ENCODE measurements around the gene RBP5.
A peak's percentile ranks its signal among the peaks of the same experiment; 100 is the strongest.

The RBP5 gene

DNA sequence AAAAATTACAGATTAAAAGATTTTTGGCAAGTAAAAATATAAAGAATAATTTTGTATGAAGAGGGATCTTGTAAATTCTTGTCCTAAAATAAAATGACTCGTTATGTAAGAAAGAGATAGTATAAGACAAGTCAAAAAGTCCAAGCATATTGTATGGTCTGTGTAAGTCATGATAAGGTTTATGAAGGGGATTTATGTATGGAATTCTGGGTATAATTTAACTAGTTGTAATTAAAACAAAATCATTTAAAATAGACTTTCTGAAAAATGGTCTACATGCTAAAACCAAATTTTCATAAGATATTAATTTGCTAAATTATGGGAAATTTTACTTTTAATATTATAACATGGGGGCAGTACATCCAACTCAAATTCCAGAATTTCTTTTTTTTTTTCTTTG, 43.2 kb upstream of the RBP5 start:
- no peaks in the 10 kb centered on the region for H3K27me3 ChIP-seq (ENCODE audit: control insufficient read depth in 1 of 2, insufficient read depth in 1 of 2, low read length in 2 of 2)
- H3K4me1 ChIP-seq (ENCODE audit: control insufficient read depth, insufficient read depth, low read depth, low read length) = no peaks in the 10 kb centered on the region
- H3K4me2 ChIP-seq (ENCODE audit: low read length, poor library complexity, severe bottlenecking) = no peak overlapping the region
- no peak overlapping the region for H4K8ac ChIP-seq (ENCODE audit: low read length)
- H3K18ac ChIP-seq (ENCODE audit: low read depth in 1 of 2, low read length in 2 of 2) = no peak overlapping the region
- peaks cover 41% of the 10 kb centered on the region for H3K9me3 ChIP-seq (ENCODE audit: control insufficient read depth, low read length)
- no peak overlapping the region for H4K91ac ChIP-seq (ENCODE audit: low read length)
- H3K23ac ChIP-seq (ENCODE audit: low read length in 2 of 2) = no peak overlapping the region
- no peak overlapping the region for H2AFZ ChIP-seq (ENCODE audit: low read depth, low read length)
- H2BK120ac ChIP-seq (ENCODE audit: low read depth, low read length) = no peak overlapping the region
- H3K4me3 ChIP-seq (ENCODE audit: insufficient read depth in 1 of 2, low read depth in 1 of 2, low read length in 2 of 2) = no peak overlapping the region
- no peak overlapping the region for H2BK15ac ChIP-seq (ENCODE audit: low read depth, poor library complexity, severe bottlenecking)
- no peak overlapping the region for H3K9ac ChIP-seq (ENCODE audit: low read length)
- H3K36me3 ChIP-seq (ENCODE audit: control insufficient read depth in 1 of 2, insufficient read depth in 2 of 2, low read depth in 1 of 2, low read length in 2 of 2) = no peaks in the 10 kb centered on the region
- H3K4ac ChIP-seq (ENCODE audit: low read depth in 1 of 2, low read length in 2 of 2) = no peak overlapping the region
- no peak overlapping the region for H2BK5ac ChIP-seq (ENCODE audit: low read depth, low read length, poor library complexity, severe bottlenecking)
- H3K14ac ChIP-seq (ENCODE audit: low read length in 2 of 2) = no peak overlapping the region
- no peaks in the 10 kb centered on the region for H3K79me1 ChIP-seq (replicated peaks; ENCODE audit: low read length, poor library complexity, severe bottlenecking)
- DNase-seq = no peak
- no peak overlapping the region for H2AK5ac ChIP-seq (ENCODE audit: low read length, severe bottlenecking)
- 94% methylated on average over 1 of the region's 1 CpG for WGBS
- no peak overlapping the region for H3K27ac ChIP-seq (ENCODE audit: low read length, poor library complexity, severe bottlenecking)
- no peak overlapping the region for H2BK12ac ChIP-seq (ENCODE audit: low read length in 2 of 2)

DNA sequence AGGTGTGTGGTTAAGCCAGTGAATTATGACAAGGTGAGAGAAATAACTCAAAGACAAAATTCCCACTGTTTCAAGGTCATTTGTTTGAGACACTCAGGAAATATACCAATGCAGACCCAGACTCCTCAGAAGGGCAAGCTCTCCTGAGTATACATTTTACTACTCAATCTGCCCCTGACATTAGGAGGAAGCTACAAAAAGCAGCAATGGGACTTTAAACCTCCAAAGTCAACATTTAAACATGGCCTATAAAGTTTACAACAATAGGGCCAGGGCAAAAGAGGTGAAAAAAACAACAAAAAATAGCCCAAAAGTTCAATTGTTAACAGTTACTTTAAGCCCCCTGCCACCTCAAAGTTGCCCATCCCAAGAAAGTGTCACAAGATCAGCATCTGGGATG, 41.3 kb upstream of the RBP5 start:
- Histone ChIP-seq H3K9me3 (ENCODE audit: control insufficient read depth, low read length) (peaks cover 57% of the 10 kb centered on the region), H3K4me2 (ENCODE audit: low read length, poor library complexity, severe bottlenecking) (no peak overlapping the region), H3K9ac (ENCODE audit: low read length) (no peak overlapping the region), H2AK5ac (ENCODE audit: low read length, severe bottlenecking) (no peak overlapping the region), H3K4me1 (ENCODE audit: control insufficient read depth, insufficient read depth, low read depth, low read length) (no peaks in the 10 kb centered on the region), H3K79me1 (replicated peaks; ENCODE audit: low read length, poor library complexity, severe bottlenecking) (no peaks in the 10 kb centered on the region), H4K8ac (ENCODE audit: low read length) (no peak overlapping the region), H3K23ac (ENCODE audit: low read length in 2 of 2) (no peak overlapping the region), H2BK12ac (ENCODE audit: low read length in 2 of 2) (no peak overlapping the region), H3K14ac (ENCODE audit: low read length in 2 of 2) (no peak overlapping the region), H3K4ac (ENCODE audit: low read depth in 1 of 2, low read length in 2 of 2) (no peak overlapping the region), H3K36me3 (ENCODE audit: control insufficient read depth in 1 of 2, insufficient read depth in 2 of 2, low read depth in 1 of 2, low read length in 2 of 2) (no peaks in the 10 kb centered on the region), H3K4me3 (ENCODE audit: insufficient read depth in 1 of 2, low read depth in 1 of 2, low read length in 2 of 2) (no peak overlapping the region), H2AFZ (ENCODE audit: low read depth, low read length) (no peak overlapping the region), H3K27me3 (ENCODE audit: control insufficient read depth in 1 of 2, insufficient read depth in 1 of 2, low read length in 2 of 2) (peaks cover 0 to 6% of the 10 kb centered on the region in 2 experiments), H4K91ac (ENCODE audit: low read length) (no peak overlapping the region), H2BK15ac (ENCODE audit: low read depth, poor library complexity, severe bottlenecking) (no peak overlapping the region), H2BK120ac (ENCODE audit: low read depth, low read length) (no peak overlapping the region), H3K27ac (ENCODE audit: low read length, poor library complexity, severe bottlenecking) (no peak overlapping the region), H3K18ac (ENCODE audit: low read depth in 1 of 2, low read length in 2 of 2) (no peak overlapping the region), H2BK5ac (ENCODE audit: low read depth, low read length, poor library complexity, severe bottlenecking) (no peak overlapping the region)
- DNase-seq = no peak

DNA sequence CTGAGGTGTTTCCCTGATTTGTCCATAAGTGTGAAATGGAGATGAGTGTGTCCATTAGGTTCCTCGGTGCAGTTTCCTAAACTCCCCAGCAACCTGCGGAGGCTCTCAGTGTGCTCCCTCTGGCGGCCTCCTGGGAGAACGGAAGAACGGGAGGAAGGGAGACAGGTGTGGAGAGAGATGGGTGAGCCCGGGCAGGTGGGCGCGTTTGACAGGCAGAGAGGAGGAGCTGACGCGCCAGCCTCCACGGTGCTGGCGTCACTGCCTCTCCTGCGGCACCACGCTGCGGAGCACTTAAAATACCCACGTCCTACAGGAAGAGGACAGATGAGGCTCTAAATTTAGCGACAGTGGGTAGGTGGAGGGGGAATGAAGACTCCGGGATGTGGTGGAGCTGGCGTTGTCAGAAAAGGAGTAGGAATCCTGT, 34.0 kb upstream of the RBP5 start:
- WGBS = 22% methylated on average over 18 of the region's 19 CpGs
- H2AK5ac ChIP-seq (ENCODE audit: low read length, severe bottlenecking) = no peak overlapping the region
- H3K27me3 ChIP-seq (ENCODE audit: control insufficient read depth in 1 of 2, insufficient read depth in 1 of 2, low read length in 2 of 2) = peaks cover 27 to 34% of the 10 kb centered on the region in 2 experiments
- H3K79me1 ChIP-seq (replicated peaks; ENCODE audit: low read length, poor library complexity, severe bottlenecking) = no peaks in the 10 kb centered on the region
- H3K27ac ChIP-seq (ENCODE audit: low read length, poor library complexity, severe bottlenecking) = no peak overlapping the region
- no peak overlapping the region for H3K18ac ChIP-seq (ENCODE audit: low read depth in 1 of 2, low read length in 2 of 2)
- H4K8ac ChIP-seq (ENCODE audit: low read length) = no peak overlapping the region
- H3K4me3 ChIP-seq (ENCODE audit: insufficient read depth in 1 of 2, low read depth in 1 of 2, low read length in 2 of 2) = peak overlapping the region in 1 of 2 experiments; percentile 40
- H2BK5ac ChIP-seq (ENCODE audit: low read depth, low read length, poor library complexity, severe bottlenecking) = no peak overlapping the region
- H3K9me3 ChIP-seq (ENCODE audit: control insufficient read depth, low read length) = peaks cover 24% of the 10 kb centered on the region
- H3K4me2 ChIP-seq (ENCODE audit: low read length, poor library complexity, severe bottlenecking) = no peak overlapping the region
- peaks cover 2% of the 10 kb centered on the region for H3K4me1 ChIP-seq (ENCODE audit: control insufficient read depth, insufficient read depth, low read depth, low read length)
- H3K14ac ChIP-seq (ENCODE audit: low read length in 2 of 2) = no peak overlapping the region
- peak; percentile 8 for DNase-seq
- H2BK120ac ChIP-seq (ENCODE audit: low read depth, low read length) = no peak overlapping the region
- H3K23ac ChIP-seq (ENCODE audit: low read length in 2 of 2) = no peak overlapping the region
- H3K36me3 ChIP-seq (ENCODE audit: control insufficient read depth in 1 of 2, insufficient read depth in 2 of 2, low read depth in 1 of 2, low read length in 2 of 2) = peaks cover 0 to 17% of the 10 kb centered on the region in 2 experiments
- no peak overlapping the region for H2BK12ac ChIP-seq (ENCODE audit: low read length in 2 of 2)
- no peak overlapping the region for H2AFZ ChIP-seq (ENCODE audit: low read depth, low read length)
- no peak overlapping the region for H2BK15ac ChIP-seq (ENCODE audit: low read depth, poor library complexity, severe bottlenecking)
- H3K9ac ChIP-seq (ENCODE audit: low read length) = no peak overlapping the region
- no peak overlapping the region for H4K91ac ChIP-seq (ENCODE audit: low read length)
- H3K4ac ChIP-seq (ENCODE audit: low read depth in 1 of 2, low read length in 2 of 2) = no peak overlapping the region

DNA sequence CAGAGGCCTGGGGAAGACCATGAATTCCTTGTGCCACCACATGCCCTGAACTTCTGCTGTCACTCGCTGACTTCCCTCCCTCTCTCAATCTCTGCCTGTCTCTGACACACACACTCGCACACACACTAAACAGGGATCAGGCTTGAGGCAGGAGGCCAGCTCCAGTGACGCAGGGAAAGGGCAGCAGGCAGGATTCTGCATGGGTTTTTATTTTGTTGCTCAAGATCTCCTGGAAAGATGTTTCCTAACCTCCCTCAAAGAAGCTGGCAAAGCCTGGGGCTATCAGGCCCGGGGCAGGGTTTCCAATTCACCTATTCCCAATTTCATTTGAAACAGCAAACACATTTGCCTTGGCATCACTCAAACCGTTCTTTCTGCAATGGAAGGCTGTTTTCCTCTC, 33.1 kb upstream of the RBP5 start:
- H3K9me3 ChIP-seq (ENCODE audit: control insufficient read depth, low read length) = peaks cover 16% of the 10 kb centered on the region
- H3K4me1 ChIP-seq (ENCODE audit: control insufficient read depth, insufficient read depth, low read depth, low read length) = peaks cover 2% of the 10 kb centered on the region
- no peak overlapping the region for H3K14ac ChIP-seq (ENCODE audit: low read length in 2 of 2)
- H4K8ac ChIP-seq (ENCODE audit: low read length) = no peak overlapping the region
- H3K27ac ChIP-seq (ENCODE audit: low read length, poor library complexity, severe bottlenecking) = no peak overlapping the region
- no peak overlapping the region for H3K18ac ChIP-seq (ENCODE audit: low read depth in 1 of 2, low read length in 2 of 2)
- H3K9ac ChIP-seq (ENCODE audit: low read length) = no peak overlapping the region
- no peak overlapping the region for H2BK120ac ChIP-seq (ENCODE audit: low read depth, low read length)
- no peak overlapping the region for H2AK5ac ChIP-seq (ENCODE audit: low read length, severe bottlenecking)
- H3K4ac ChIP-seq (ENCODE audit: low read depth in 1 of 2, low read length in 2 of 2) = no peak overlapping the region
- no peak overlapping the region for H2BK12ac ChIP-seq (ENCODE audit: low read length in 2 of 2)
- 90% methylated on average over 5 of the region's 5 CpGs for WGBS
- peaks cover 5 to 26% of the 10 kb centered on the region in 2 experiments for H3K36me3 ChIP-seq (ENCODE audit: control insufficient read depth in 1 of 2, insufficient read depth in 2 of 2, low read depth in 1 of 2, low read length in 2 of 2)
- no peaks in the 10 kb centered on the region for H3K79me1 ChIP-seq (replicated peaks; ENCODE audit: low read length, poor library complexity, severe bottlenecking)
- no peak overlapping the region for H3K4me2 ChIP-seq (ENCODE audit: low read length, poor library complexity, severe bottlenecking)
- H3K27me3 ChIP-seq (ENCODE audit: control insufficient read depth in 1 of 2, insufficient read depth in 1 of 2, low read length in 2 of 2) = peaks cover 27 to 34% of the 10 kb centered on the region in 2 experiments
- H2BK15ac ChIP-seq (ENCODE audit: low read depth, poor library complexity, severe bottlenecking) = no peak overlapping the region
- H2AFZ ChIP-seq (ENCODE audit: low read depth, low read length) = no peak overlapping the region
- no peak overlapping the region for H3K4me3 ChIP-seq (ENCODE audit: insufficient read depth in 1 of 2, low read depth in 1 of 2, low read length in 2 of 2)
- H2BK5ac ChIP-seq (ENCODE audit: low read depth, low read length, poor library complexity, severe bottlenecking) = no peak overlapping the region
- no peak overlapping the region for H3K23ac ChIP-seq (ENCODE audit: low read length in 2 of 2)
- no peak for DNase-seq
- no peak overlapping the region for H4K91ac ChIP-seq (ENCODE audit: low read length)

Measured in mesenchymal stem cell (in vitro differentiated cells and primary cell).